HepG2 (cell line): Measurements from ENCODE around the gene TBC1D10B. TPM values are rescaled to one million over a fixed set of nuclear protein-coding genes. Genes with fewer than 3 reads are reported as not detected.

Source experiments
- CEBPG ChIP-seq: IDR thresholded peaks from 2 replicates; pipeline ENCODE4 v1.6.1; 2016
- ELK4 ChIP-seq: sonication (generic); formaldehyde crosslinking; IDR thresholded peaks from 2 replicates; pipeline ENCODE4 v1.9.0; 2021; ENCODE audit warnings: missing genetic modification reagents, borderline replicate concordance
- ESRRA ChIP-seq: sonication (generic); formaldehyde crosslinking; IDR thresholded peaks from 2 replicates; pipeline ENCODE4 v1.5.1; 2020; ENCODE audit warnings: mild to moderate bottlenecking, low read depth, missing genetic modification reagents
- FOXK1 ChIP-seq: sonication (generic); formaldehyde crosslinking; IDR thresholded peaks from 2 replicates; pipeline ENCODE4 v1.4.0; 2020; ENCODE audit warnings: low read depth, missing genetic modification reagents, borderline replicate concordance
- HBP1 ChIP-seq: IDR thresholded peaks from 2 replicates; pipeline ENCODE4 v1.6.1; 2016; ENCODE audit warnings: low read depth, control low read depth
- IRF2 ChIP-seq: IDR thresholded peaks from 2 replicates; pipeline ENCODE4 v1.6.1; 2018; ENCODE audit warnings: missing genetic modification reagents, missing compliant biosample characterization
- KMT2A ChIP-seq: sonication (generic); formaldehyde crosslinking; IDR thresholded peaks from 2 replicates; pipeline ENCODE4 v1.4.0; 2020; ENCODE audit warnings: missing genetic modification reagents
- LBX2 ChIP-seq: sonication (generic); formaldehyde crosslinking; IDR thresholded peaks from 2 replicates; pipeline ENCODE4 v1.5.0; 2020; ENCODE audit warnings: missing genetic modification reagents, mild to moderate bottlenecking, borderline replicate concordance
- MYPOP ChIP-seq: sonication (generic); formaldehyde crosslinking; IDR thresholded peaks from 2 replicates; pipeline ENCODE4 v1.8.1; 2023; ENCODE audit warnings: mild to moderate bottlenecking, moderate library complexity, missing genetic modification reagents
- PCBP1 ChIP-seq: fragments of 200-400 bp; formaldehyde crosslinking; IDR thresholded peaks from 2 replicates; pipeline ENCODE4 v1.6.1; 2017; ENCODE audit warnings: mild to moderate bottlenecking, low read depth, low read length, borderline replicate concordance
- RARG ChIP-seq: sonication (generic); formaldehyde crosslinking; IDR thresholded peaks from 2 replicates; pipeline ENCODE4 v1.4.0; 2020; ENCODE audit warnings: low read depth, mild to moderate bottlenecking, missing genetic modification reagents
- RBM22 ChIP-seq: fragments of 200-400 bp; formaldehyde crosslinking; optimal IDR thresholded peaks from 2 replicates; pipeline ENCODE3; 2017; ENCODE audit warnings: mild to moderate bottlenecking, low read length, moderate library complexity
- RNF2 ChIP-seq: fragments of 450-650 bp; conservative IDR thresholded peaks from 2 replicates; pipeline ENCODE4 v1.6.1; 2016; ENCODE audit warnings: low read depth
- SIN3A ChIP-seq: IDR thresholded peaks from 2 replicates; pipeline ENCODE4 v1.6.1; 2011; ENCODE audit warnings: low read depth, mild to moderate bottlenecking, control low read depth, low read length, borderline replicate concordance
- SP140L ChIP-seq: sonication (generic); formaldehyde crosslinking; IDR thresholded peaks from 2 replicates; pipeline ENCODE4 v1.4.0; 2020; ENCODE audit warnings: missing genetic modification reagents, borderline replicate concordance
- TCF7L2 ChIP-seq: IDR thresholded peaks from 2 replicates; pipeline ENCODE4 v1.6.1; 2011; ENCODE audit warnings: mild to moderate bottlenecking, low read depth, low read length, moderate library complexity
- ZBTB26 ChIP-seq: IDR thresholded peaks from 2 replicates; pipeline ENCODE4 v1.6.1; 2016; ENCODE audit warnings: missing compliant biosample characterization, missing genetic modification reagents, borderline replicate concordance
- ZNF138 ChIP-seq: sonication (generic); formaldehyde crosslinking; IDR thresholded peaks from 2 replicates; pipeline ENCODE4 v1.5.0; 2020; ENCODE audit warnings: mild to moderate bottlenecking, low read depth, missing genetic modification reagents
- ZNF276 ChIP-seq: sonication (generic); formaldehyde crosslinking; IDR thresholded peaks from 2 replicates; pipeline ENCODE4 v1.4.0; 2020; ENCODE audit warnings: mild to moderate bottlenecking, low read depth, missing genetic modification reagents
- ZNF333 ChIP-seq: sonication (generic); formaldehyde crosslinking; IDR thresholded peaks from 2 replicates; pipeline ENCODE4 v1.4.0; 2020; ENCODE audit warnings: mild to moderate bottlenecking, missing genetic modification reagents, borderline replicate concordance
- ZNF619 ChIP-seq: sonication (generic); formaldehyde crosslinking; IDR thresholded peaks from 2 replicates; pipeline ENCODE4 v1.4.0; 2020; ENCODE audit warnings: mild to moderate bottlenecking, missing genetic modification reagents
- ZNF670 ChIP-seq: sonication (generic); formaldehyde crosslinking; IDR thresholded peaks from 2 replicates; pipeline ENCODE4 v1.8.0; 2022; ENCODE audit warnings: mild to moderate bottlenecking, missing genetic modification reagents, borderline replicate concordance
- ZNF883 ChIP-seq: sonication (generic); formaldehyde crosslinking; IDR thresholded peaks from 2 replicates; pipeline ENCODE4 v1.5.1; 2020; ENCODE audit warnings: mild to moderate bottlenecking, missing genetic modification reagents; ENCODE audit errors: not compliant biosample characterization
- polyA plus RNA-seq, 8 experiments: library from polyadenylated mRNA; depleted of rRNA in 3 of 8; stranded (reverse) in 7 of 8; unstranded in 1 of 8; fragments of >200 nt; fragmentation: Illumina TruSeq in 4 of 8; extraction: Trizol in 4 of 8; gene quantifications; 2 replicates each; pipeline versions ENCODE4 v1.2.1 to v1.2.3, GENCODE V29; 2011 to 2016; ENCODE audit warnings: low read depth in 4 of 8, missing spikeins in 1 of 8, mixed read lengths in 1 of 8; ENCODE audit not compliant: insufficient read depth in 1 of 8
- total RNA-seq, 5 experiments: library from RNA; depleted of rRNA; stranded (reverse); fragments of >200 nt; fragmentation: Illumina TruSeq; extraction: Trizol; gene quantifications; 2 replicates each; pipeline ENCODE4 v1.2.3, GENCODE V29; 2016; ENCODE audit warnings: low read depth in 1 of 5

TBC1D10B gene
- total and polyA plus RNA-seq, 2 of the 13 experiments (the other 11 are each of a cell fraction or from before 2014, with no cell fraction given) = 15.7 to 24.8 TPM

- no peak for TF ChIP-seq HBP1 (CRISPR knock-in tag)
- no peak; the same call in 1 of the 2 replicates for TF ChIP-seq ZNF138 (CRISPR knock-in tag)
- no peak for TF ChIP-seq ESRRA (CRISPR knock-in tag)
- no peak for TF ChIP-seq ZNF883
- no peak for TF ChIP-seq MYPOP
- no peak for TF ChIP-seq SIN3A
- TF ChIP-seq ZNF276 (CRISPR knock-in tag) = no peak
- no peak for TF ChIP-seq RNF2
- no peak for TF ChIP-seq ZBTB26 (CRISPR knock-in tag)
- no peak for TF ChIP-seq CEBPG
- peak; percentile 72; the same call in 1 of the 2 replicates for TF ChIP-seq ZNF670 (CRISPR knock-in tag)
- no peak for TF ChIP-seq PCBP1
- no peak for TF ChIP-seq SP140L (CRISPR knock-in tag)
- TF ChIP-seq KMT2A = no peak
- TF ChIP-seq FOXK1 = no peak
- 0 out of 2 replicates have a peak, but pooled peaks have one; percentile 14 for TF ChIP-seq LBX2 (CRISPR knock-in tag)
- no peak for TF ChIP-seq RBM22
- TF ChIP-seq ZNF619 (CRISPR knock-in tag) = no peak
- TF ChIP-seq TCF7L2 = no peak
- TF ChIP-seq ELK4 = no peak
- no peak for TF ChIP-seq ZNF333
- TF ChIP-seq IRF2 (CRISPR knock-in tag) = no peak
- no peak; the same call in 1 of the 2 replicates for TF ChIP-seq RARG
Observed at GRCh38 chr16:30354423-30355143, 15.7 kb downstream of the TBC1D10B start (continued).
